Kidney glomerular epithelial cell (primary cell): ENCODE measurements around the gene FFAR1.

Experiments
- DNase-seq: peaks from one replicate; lab custom pipeline; 2025; lab: John Stamatoyannopoulos, UW

Gene FFAR1

GRCh38 chr19:35347171-35347929, at the start of gene FFAR1:
FFAR1 (plus strand) TSS chr19:35347902; CDS start chr19:35351552, 3,650 bp downstream.
- DNase-seq, result no peak

- no peak for DNase-seq
Observed at GRCh38 chr19:35297922-35298321, 49.8 kb upstream of the FFAR1 start.

GRCh38 chr19:35298561-35298972, 49.1 kb upstream of the FFAR1 start:
- no peak for DNase-seq

GRCh38 chr19:35299523-35300338, 48.0 kb upstream of the FFAR1 start:
- no peak for DNase-seq

GRCh38 chr19:35300339-35300649, 47.4 kb upstream of the FFAR1 start:
- no peak for DNase-seq

- DNase-seq, result no peak
Observed at GRCh38 chr19:35301961-35302360, 45.7 kb upstream of the FFAR1 start.

GRCh38 chr19:35302446-35302845, 45.3 kb upstream of the FFAR1 start:
- no peak for DNase-seq

GRCh38 chr19:35303357-35303915, 44.3 kb upstream of the FFAR1 start:
- DNase-seq, result no peak

GRCh38 chr19:35304036-35304435, 43.7 kb upstream of the FFAR1 start:
- no peak for DNase-seq

GRCh38 chr19:35305181-35305580, 42.5 kb upstream of the FFAR1 start:
- no peak for DNase-seq

- DNase-seq, result no peak
Observed at GRCh38 chr19:35306473-35307246, 41.0 kb upstream of the FFAR1 start.

- no peak for DNase-seq
Observed at GRCh38 chr19:35307931-35308330, 39.8 kb upstream of the FFAR1 start.

- DNase-seq, result no peak
Observed at GRCh38 chr19:35308910-35309309, 38.8 kb upstream of the FFAR1 start.

- peak; percentile 76 for DNase-seq
Observed at GRCh38 chr19:35309481-35310279, 38.0 kb upstream of the FFAR1 start.

GRCh38 chr19:35310331-35310730, 37.4 kb upstream of the FFAR1 start:
- no peak for DNase-seq

- DNase-seq, result no peak
Observed at GRCh38 chr19:35310811-35311465, 36.8 kb upstream of the FFAR1 start.

- DNase-seq, result no peak
Observed at GRCh38 chr19:35311901-35312665, 35.6 kb upstream of the FFAR1 start.

- no peak for DNase-seq
Observed at GRCh38 chr19:35313587-35313986, 34.1 kb upstream of the FFAR1 start.

- no peak for DNase-seq
Observed at GRCh38 chr19:35314031-35314430, 33.7 kb upstream of the FFAR1 start.

- DNase-seq, result no peak
Observed at GRCh38 chr19:35314858-35315470, 32.7 kb upstream of the FFAR1 start.
